Fibroblast of mammary gland (primary cell): ENCODE results near the gene ATXN1.

Experiments used
- DNase-seq: peaks from one replicate; pipeline ENCODE4 v3.0.0-alpha.2; 2010; ENCODE audit warnings: low read depth
- H3K4me3 ChIP-seq: 2 replicates; pipeline ENCODE4 v1.5.1; 2011; ENCODE audit warnings: low read depth, mild to moderate bottlenecking, low read length, moderate library complexity; ENCODE audit not compliant: control insufficient read depth
- TF ChIP-seq, protein P1 (sequence below): conservative IDR thresholded peaks from 2 replicates; pipeline ENCODE4 v1.5.1; 2011; ENCODE audit warnings: low read depth, low read length, inconsistent platforms; ENCODE audit not compliant: control insufficient read depth, insufficient read depth

Gene ATXN1

DNA sequence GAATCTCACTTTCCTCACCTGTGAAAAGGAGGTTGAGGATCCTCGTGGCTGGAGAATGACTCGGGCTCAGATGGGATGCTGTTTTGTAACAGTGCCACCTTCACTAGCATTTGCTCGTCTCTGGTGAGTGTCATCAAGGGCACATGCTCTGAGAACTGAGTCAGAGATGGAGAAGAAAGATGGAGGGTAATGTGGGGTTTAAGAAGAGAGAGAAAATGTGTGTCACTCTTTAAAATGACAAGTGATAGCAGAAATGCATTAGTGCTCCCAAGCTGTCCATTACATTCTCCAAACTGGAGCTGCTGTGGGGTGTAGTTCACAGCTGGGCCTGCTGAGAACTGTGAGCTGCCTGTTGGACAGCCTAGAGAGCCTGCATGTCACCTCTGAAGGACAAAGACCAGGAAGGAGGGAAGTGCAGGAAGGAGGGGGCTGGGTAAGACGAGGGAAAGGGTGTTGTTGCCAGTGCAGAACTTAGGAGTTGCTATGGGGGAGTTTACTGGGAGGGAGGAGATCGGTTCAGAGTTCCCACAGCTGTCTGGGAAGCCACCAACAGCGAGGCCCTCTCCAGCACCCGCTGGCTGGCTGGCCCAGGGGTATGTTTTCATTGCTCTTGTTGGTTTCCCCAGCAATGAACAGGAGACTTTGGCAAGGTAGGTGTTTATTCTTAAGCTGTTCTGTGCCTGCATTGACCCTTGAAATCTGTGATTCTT, 503.1 kb downstream of the ATXN1 start:
- no peak for DNase-seq

DNA sequence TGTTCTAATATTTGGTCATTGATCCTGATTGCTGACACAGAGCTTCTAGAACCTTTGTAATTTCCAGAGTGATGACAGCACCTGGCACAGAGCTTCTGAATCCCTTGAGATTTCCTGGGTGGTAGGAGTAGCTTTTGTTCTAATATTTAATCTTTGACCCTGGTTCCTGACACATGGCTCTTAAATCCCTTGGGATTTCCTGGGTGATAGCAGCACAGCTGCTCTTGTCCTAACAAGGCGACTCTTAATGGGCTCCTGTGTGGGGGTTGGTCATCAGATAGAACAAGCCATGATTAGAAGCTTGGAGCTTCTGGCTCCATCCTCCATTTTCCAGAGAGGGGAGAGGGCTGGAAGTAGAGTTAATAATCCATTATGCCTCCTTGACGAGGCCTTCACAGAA, 504.5 kb downstream of the ATXN1 start:
- DNase-seq, result no peak
- TF ChIP-seq, protein P1, sequence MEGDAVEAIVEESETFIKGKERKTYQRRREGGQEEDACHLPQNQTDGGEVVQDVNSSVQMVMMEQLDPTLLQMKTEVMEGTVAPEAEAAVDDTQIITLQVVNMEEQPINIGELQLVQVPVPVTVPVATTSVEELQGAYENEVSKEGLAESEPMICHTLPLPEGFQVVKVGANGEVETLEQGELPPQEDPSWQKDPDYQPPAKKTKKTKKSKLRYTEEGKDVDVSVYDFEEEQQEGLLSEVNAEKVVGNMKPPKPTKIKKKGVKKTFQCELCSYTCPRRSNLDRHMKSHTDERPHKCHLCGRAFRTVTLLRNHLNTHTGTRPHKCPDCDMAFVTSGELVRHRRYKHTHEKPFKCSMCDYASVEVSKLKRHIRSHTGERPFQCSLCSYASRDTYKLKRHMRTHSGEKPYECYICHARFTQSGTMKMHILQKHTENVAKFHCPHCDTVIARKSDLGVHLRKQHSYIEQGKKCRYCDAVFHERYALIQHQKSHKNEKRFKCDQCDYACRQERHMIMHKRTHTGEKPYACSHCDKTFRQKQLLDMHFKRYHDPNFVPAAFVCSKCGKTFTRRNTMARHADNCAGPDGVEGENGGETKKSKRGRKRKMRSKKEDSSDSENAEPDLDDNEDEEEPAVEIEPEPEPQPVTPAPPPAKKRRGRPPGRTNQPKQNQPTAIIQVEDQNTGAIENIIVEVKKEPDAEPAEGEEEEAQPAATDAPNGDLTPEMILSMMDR, result no peak
- no peak overlapping the region for H3K4me3 ChIP-seq

More for the DNA sequence above, 503.1 kb downstream of the ATXN1 start:
- TF ChIP-seq, protein P1, result no peak
- no peak overlapping the region for H3K4me3 ChIP-seq

DNA sequence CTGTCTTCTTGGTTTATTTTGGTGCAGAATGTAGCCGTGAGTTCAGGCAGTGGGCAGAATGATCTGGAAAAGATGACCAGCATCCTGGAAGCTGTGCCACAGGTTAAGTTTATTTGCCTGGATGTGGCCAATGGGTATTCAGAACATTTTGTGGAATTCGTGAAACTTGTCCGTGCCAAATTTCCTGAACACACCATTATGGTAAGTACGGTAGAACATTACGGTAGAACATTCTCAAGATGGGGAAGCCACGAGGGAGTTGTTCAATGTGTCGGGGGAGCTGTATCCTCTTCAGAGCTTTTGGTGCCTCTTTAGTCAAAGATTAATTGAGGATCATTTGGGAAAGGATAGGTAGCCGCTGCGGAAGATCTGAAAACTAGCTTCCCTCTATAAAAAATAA, 506.7 kb downstream of the ATXN1 start:
- no peak for DNase-seq
- TF ChIP-seq, protein P1, result no peak

DNA sequence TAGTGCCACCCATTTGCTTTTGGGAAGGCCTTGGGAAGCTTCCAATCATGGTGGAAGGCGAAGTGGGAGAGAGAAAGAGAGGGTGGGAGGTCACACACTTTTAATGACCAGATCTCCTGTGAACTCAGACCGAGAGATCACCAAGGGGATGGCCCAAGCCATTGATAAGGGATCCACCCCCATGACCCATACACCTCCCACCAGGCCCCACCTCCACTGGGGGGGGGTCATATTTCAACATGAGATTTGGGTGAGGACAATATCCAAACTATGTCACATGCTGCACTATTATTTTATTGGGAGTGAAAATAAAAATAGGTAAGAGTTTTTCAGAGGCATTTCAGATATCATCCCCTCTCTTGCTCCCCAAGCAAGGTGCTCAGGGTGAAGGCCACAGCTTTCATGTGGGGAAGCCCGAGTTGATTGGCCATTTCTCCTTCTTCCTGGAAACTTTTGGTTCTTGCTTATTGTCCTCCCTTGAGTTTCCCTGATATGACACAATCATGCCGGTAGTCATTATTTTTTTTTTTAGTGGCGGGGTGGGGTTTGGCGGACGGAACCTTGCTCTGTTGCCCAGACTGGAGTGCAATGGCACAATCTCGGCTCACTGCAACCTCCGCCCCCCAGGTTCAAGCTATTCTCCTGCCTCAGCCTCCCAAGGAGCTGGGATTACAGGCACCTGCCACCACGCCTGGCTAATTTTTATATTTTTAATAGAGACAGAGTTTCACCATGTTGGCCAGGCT, 507.7 kb downstream of the ATXN1 start:
- TF ChIP-seq, protein P1, result no peak
- no peak overlapping the region for H3K4me3 ChIP-seq
- DNase-seq, result no peak

More for the DNA sequence above, 506.7 kb downstream of the ATXN1 start:
- H3K4me3 ChIP-seq, result no peak overlapping the region

DNA sequence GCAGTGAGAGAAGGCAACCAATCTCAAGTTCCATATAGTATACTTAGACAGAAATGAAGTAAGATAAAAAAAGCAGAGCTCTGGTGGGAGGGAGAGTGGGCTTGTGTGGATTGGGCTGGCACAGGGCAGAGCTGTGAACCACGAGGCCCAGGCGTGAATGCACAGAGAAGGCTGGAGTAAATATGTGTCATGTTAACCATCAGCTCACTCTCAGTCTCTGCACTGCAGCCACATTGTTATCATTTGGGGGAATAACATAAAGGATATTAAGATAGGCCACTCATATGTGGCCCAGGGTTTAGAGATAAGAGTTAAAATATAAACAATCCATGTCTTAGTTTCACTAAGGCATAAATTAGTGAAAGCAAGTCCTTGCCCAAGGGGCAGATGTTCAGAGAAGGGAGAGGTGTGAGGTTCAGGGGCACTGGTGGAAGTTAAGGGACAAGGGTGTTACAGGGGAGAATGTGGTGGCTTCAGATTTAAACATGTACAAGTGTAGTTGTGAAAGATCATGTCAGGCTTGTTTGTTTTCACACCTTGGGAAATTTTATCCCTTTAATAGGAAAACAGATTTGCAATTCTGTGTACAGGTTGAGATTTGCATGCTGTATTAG, 508.5 kb downstream of the ATXN1 start:
- DNase-seq, result no peak
- H3K4me3 ChIP-seq, result no peak overlapping the region
- TF ChIP-seq, protein P1, result no peak

DNA sequence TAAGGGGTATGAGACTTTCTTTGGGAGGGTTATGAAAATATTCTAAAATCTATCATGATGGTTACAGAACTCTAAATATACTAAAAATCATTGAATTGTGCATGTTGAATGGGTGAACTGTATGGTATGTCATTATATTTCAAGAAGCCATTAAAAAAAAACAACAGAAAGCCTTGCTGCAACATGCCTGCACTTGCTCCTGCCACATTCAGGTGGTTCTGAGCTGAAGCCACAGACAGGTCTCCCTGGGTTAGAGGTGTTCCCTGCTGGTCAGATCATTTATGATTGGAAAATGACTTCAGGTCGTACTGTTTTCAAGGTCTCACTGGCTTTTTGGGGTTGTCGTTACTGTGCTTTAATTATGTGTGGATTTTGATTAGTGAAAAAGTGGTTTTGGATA, 509.6 kb downstream of the ATXN1 start:
- TF ChIP-seq, protein P1, result no peak
- DNase-seq, result no peak
- no peak overlapping the region for H3K4me3 ChIP-seq
